Measurements from ENCODE around the gene KIF21A. TPM values are rescaled to one million over a fixed set of nuclear protein-coding genes. Genes with fewer than 3 reads are reported as not detected.
A peak's percentile ranks its signal among the peaks of the same experiment; 100 is the strongest.

The KIF21A gene
- total and polyA plus RNA-seq, 2 of the 13 experiments (the other 11 are each of a cell fraction or from before 2014, with no cell fraction given), result 20.6 to 39.7 TPM

DNA sequence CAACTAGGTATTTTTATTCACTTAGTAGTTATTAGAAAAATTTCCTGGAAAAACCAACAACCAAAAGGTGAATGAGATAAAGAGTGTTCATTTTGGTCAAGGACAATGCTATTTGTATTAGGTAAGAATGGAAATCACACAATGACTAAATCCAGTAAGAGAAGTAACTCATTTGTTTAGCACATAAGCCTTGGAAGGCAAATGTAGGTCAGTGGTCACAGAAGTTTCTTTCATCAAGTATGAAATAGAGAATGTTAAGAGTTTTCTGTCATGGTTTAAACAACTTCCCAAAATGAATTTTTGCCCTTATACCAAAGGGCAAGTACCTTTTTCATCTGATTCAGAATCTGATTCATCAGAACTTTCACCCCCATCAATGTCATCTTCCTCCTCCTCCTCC, 101.7 kb downstream of the KIF21A start (continued):
- TF ChIP-seq BCL6 (CRISPR knock-in tag; IDR thresholded peaks at IDR 0.05) (peak; percentile 91), ZZZ3 (CRISPR knock-in tag; IDR thresholded peaks at IDR 0.05; ENCODE audit: borderline replicate concordance) (no peak), NCOA2 (CRISPR knock-in tag; IDR thresholded peaks at IDR 0.05) (0 out of 2 replicates have a peak, but pooled peaks have one; percentile 18), ZNF577 (CRISPR knock-in tag; IDR thresholded peaks at IDR 0.05; ENCODE audit: borderline replicate concordance, low read depth) (no peak), DMAP1 (CRISPR knock-in tag; IDR thresholded peaks at IDR 0.05) (no peak), FOXK1 (CRISPR knock-in tag; IDR thresholded peaks at IDR 0.05; ENCODE audit: borderline replicate concordance, low read depth) (no peak), ZNF670 (CRISPR knock-in tag; IDR thresholded peaks at IDR 0.05; ENCODE audit: borderline replicate concordance) (no peak)
- TF ChIP-seq, protein P1, sequence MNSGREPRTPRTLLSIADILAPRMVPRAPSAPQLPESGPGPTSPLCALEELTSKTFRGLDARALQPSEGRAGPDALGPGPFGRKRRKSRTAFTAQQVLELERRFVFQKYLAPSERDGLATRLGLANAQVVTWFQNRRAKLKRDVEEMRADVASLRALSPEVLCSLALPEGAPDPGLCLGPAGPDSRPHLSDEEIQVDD (CRISPR knock-in tag; IDR thresholded peaks at IDR 0.05; ENCODE audit: borderline replicate concordance), result no peak

DNA sequence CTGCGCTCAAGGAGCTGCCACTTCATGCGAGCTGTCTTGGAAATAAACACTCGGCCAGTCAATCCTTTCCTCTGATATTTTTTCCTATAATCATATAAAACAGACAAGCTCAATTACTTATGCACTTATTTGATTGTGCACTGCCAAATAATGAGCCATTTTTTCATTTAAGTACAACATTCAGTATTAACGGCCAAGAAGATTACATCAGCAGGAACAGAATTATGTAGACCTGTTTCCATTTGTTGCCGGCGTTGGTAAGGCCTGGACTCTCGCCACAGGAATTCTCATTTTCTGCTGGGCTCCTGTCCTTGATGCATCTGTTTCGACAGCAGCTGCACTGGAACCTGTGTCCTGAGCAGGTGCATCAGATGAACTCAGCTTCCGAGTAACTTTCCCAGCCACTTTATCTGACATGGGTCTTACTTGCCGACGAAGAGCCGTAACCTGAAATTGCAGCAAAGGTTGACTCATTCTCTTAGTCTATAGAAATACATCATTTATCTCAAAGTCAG, 110.2 kb downstream of the KIF21A start:
- H3K27ac ChIP-seq (ENCODE audit: extremely low read length, insufficient read depth, low read length), result no peak overlapping the region
- DNase-seq (ENCODE audit: low spot score), result no peak
- H3K36me3 ChIP-seq (replicated peaks in 1 of 2; ENCODE audit: control insufficient read depth in 1 of 2, insufficient read depth in 2 of 2, low read length in 2 of 2), result peaks cover 5 to 19% of the 10 kb centered on the region in 2 experiments; a peak in 4 of 5 replicates
- ChIA-PET CTCF (ENCODE audit: low intra/inter-chr PET ratio, low total read pairs) (no interaction called here), POLR2A (no interaction called here)
- in situ Hi-C loops (cut with HindIII; ENCODE audit: extremely low pct_ligation_motif_present, low pct_unique_long_range_greater_than_20kb), result no loop called here
- H3K4me1 ChIP-seq (ENCODE audit: insufficient read depth, low read length), result no peaks in the 10 kb centered on the region
- WGBS (ENCODE audit: low lambda C conversion rate), result 97% methylated on average over 12 of the region's 12 CpGs
- intact Hi-C loops (cut with micrococcal nuclease; ENCODE audit: unreplicated experiment), result no loop called here
- H3K27me3 ChIP-seq (ENCODE audit: control insufficient read depth in 1 of 2, insufficient read depth in 2 of 2, low read length in 2 of 2), result no peaks in the 10 kb centered on the region
- H2AFZ ChIP-seq (ENCODE audit: low read length), result no peak overlapping the region
- no peaks in the 10 kb centered on the region for H3K79me2 ChIP-seq (ENCODE audit: insufficient read depth, low read length)
- H3K4me2 ChIP-seq (ENCODE audit: low read depth, low read length), result no peak overlapping the region
- H3K9ac ChIP-seq (ENCODE audit: insufficient read depth, low read depth, low read length), result no peak overlapping the region
- H3K9me3 ChIP-seq (ENCODE audit: low read length), result no peaks in the 10 kb centered on the region
- no peak for FAIRE-seq
- no peak for ATAC-seq
- BruUV-seq (replicated peaks), result no TSS peak
- H3K4me3 ChIP-seq (replicated peaks in 1 of 3; ENCODE audit: insufficient read depth in 1 of 3, low read depth in 2 of 3, low read length in 3 of 3), result no peak overlapping the region
- no peaks in the 10 kb centered on the region for H4K20me1 ChIP-seq (ENCODE audit: insufficient read depth, low read length)
- TF ChIP-seq, protein P2, sequence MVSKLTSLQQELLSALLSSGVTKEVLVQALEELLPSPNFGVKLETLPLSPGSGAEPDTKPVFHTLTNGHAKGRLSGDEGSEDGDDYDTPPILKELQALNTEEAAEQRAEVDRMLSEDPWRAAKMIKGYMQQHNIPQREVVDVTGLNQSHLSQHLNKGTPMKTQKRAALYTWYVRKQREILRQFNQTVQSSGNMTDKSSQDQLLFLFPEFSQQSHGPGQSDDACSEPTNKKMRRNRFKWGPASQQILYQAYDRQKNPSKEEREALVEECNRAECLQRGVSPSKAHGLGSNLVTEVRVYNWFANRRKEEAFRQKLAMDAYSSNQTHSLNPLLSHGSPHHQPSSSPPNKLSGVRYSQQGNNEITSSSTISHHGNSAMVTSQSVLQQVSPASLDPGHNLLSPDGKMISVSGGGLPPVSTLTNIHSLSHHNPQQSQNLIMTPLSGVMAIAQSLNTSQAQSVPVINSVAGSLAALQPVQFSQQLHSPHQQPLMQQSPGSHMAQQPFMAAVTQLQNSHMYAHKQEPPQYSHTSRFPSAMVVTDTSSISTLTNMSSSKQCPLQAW (CRISPR knock-in tag; IDR thresholded peaks at IDR 0.05), result no peak
- TF ChIP-seq MTF2 (CRISPR knock-in tag; IDR thresholded peaks at IDR 0.05; ENCODE audit: borderline replicate concordance), result no peak
- TF ChIP-seq ZSCAN29 (CRISPR knock-in tag; conservative IDR thresholded peaks at IDR 0.05), result no peak
- no peak for TF ChIP-seq ISL2 (CRISPR knock-in tag; IDR thresholded peaks at IDR 0.05)
- no peak for TF ChIP-seq CBFB (CRISPR knock-in tag; IDR thresholded peaks at IDR 0.05)
- no peak for TF ChIP-seq FOXA1 (IDR thresholded peaks at IDR 0.05)
- no peak for TF ChIP-seq FOXA1 (CRISPR knock-in tag; IDR thresholded peaks at IDR 0.05)
- no peak for TF ChIP-seq ZFAT (CRISPR knock-in tag; conservative IDR thresholded peaks at IDR 0.05)
- TF ChIP-seq, protein P3, sequence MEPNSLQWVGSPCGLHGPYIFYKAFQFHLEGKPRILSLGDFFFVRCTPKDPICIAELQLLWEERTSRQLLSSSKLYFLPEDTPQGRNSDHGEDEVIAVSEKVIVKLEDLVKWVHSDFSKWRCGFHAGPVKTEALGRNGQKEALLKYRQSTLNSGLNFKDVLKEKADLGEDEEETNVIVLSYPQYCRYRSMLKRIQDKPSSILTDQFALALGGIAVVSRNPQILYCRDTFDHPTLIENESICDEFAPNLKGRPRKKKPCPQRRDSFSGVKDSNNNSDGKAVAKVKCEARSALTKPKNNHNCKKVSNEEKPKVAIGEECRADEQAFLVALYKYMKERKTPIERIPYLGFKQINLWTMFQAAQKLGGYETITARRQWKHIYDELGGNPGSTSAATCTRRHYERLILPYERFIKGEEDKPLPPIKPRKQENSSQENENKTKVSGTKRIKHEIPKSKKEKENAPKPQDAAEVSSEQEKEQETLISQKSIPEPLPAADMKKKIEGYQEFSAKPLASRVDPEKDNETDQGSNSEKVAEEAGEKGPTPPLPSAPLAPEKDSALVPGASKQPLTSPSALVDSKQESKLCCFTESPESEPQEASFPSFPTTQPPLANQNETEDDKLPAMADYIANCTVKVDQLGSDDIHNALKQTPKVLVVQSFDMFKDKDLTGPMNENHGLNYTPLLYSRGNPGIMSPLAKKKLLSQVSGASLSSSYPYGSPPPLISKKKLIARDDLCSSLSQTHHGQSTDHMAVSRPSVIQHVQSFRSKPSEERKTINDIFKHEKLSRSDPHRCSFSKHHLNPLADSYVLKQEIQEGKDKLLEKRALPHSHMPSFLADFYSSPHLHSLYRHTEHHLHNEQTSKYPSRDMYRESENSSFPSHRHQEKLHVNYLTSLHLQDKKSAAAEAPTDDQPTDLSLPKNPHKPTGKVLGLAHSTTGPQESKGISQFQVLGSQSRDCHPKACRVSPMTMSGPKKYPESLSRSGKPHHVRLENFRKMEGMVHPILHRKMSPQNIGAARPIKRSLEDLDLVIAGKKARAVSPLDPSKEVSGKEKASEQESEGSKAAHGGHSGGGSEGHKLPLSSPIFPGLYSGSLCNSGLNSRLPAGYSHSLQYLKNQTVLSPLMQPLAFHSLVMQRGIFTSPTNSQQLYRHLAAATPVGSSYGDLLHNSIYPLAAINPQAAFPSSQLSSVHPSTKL (CRISPR knock-in tag; IDR thresholded peaks at IDR 0.05), result no peak
- TF ChIP-seq, protein P4, sequence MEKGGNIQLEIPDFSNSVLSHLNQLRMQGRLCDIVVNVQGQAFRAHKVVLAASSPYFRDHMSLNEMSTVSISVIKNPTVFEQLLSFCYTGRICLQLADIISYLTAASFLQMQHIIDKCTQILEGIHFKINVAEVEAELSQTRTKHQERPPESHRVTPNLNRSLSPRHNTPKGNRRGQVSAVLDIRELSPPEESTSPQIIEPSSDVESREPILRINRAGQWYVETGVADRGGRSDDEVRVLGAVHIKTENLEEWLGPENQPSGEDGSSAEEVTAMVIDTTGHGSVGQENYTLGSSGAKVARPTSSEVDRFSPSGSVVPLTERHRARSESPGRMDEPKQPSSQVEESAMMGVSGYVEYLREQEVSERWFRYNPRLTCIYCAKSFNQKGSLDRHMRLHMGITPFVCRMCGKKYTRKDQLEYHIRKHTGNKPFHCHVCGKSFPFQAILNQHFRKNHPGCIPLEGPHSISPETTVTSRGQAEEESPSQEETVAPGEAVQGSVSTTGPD (CRISPR knock-in tag; IDR thresholded peaks at IDR 0.05), result no peak
